GM23338 (cell line): ENCODE data around the gene LPCAT4. TPM values are rescaled to one million over a fixed set of nuclear protein-coding genes. Genes with fewer than 3 reads are reported as not detected.

Experiments used
- ATAC-seq: fragments of 200-7000 bp; cut with Tn5 transposase; 3 replicates; pipeline ENCODE4 v1.9.1; 2020
- DNase-seq: peaks from one replicate; pipeline ENCODE4 v3.0.0-alpha.2; 2015; ENCODE audit warnings: low spot score
- H2AFZ ChIP-seq: fragments of 200-600 bp; sonication (generic); 2 replicates; pipeline ENCODE4 v1.8.0; 2016; ENCODE audit warnings: antibody characterized with exemption, mild to moderate bottlenecking, moderate library complexity
- H3F3A ChIP-seq: fragments of 200-600 bp; sonication (generic); replicated peaks from 2 replicates; pipeline ENCODE4 v1.8.0; 2017; ENCODE audit warnings: antibody characterized with exemption, mixed run types, low read depth
- H3K27ac ChIP-seq: fragments of 200-600 bp; sonication (generic); 2 replicates; pipeline ENCODE4 v1.6.1; 2016; ENCODE audit warnings: low read depth
- H3K27me3 ChIP-seq: fragments of 200-600 bp; sonication (generic); 2 replicates; pipeline ENCODE4 v1.8.0; 2016; ENCODE audit warnings: mild to moderate bottlenecking, mixed run types, moderate library complexity; ENCODE audit not compliant: insufficient read depth
- H3K36me3 ChIP-seq: fragments of 200-600 bp; sonication (generic); 2 replicates; pipeline ENCODE4 v1.8.0; 2016; ENCODE audit warnings: mild to moderate bottlenecking; ENCODE audit not compliant: insufficient read depth
- H3K4me1 ChIP-seq: fragments of 200-600 bp; sonication (generic); 2 replicates; pipeline ENCODE4 v1.8.0; 2016; ENCODE audit warnings: mild to moderate bottlenecking, moderate library complexity; ENCODE audit not compliant: insufficient read depth
- H3K4me2 ChIP-seq: fragments of 200-600 bp; sonication (generic); 2 replicates; pipeline ENCODE4 v1.7.1; 2017; ENCODE audit warnings: mixed run types
- H3K4me3 ChIP-seq: fragments of 200-600 bp; sonication (generic); 2 replicates; pipeline ENCODE4 v1.6.1; 2016; ENCODE audit warnings: mixed run types
- H3K79me2 ChIP-seq: fragments of 200-600 bp; sonication (generic); replicated peaks from 2 replicates; pipeline ENCODE4 v1.8.0; 2017; ENCODE audit warnings: mild to moderate bottlenecking; ENCODE audit not compliant: insufficient read depth
- H3K9me2 ChIP-seq: fragments of 200-600 bp; sonication (generic); 2 replicates; pipeline ENCODE4 v1.8.0; 2017; ENCODE audit not compliant: insufficient read depth
- H4K20me1 ChIP-seq: fragments of 200-600 bp; sonication (generic); replicated peaks from 2 replicates; pipeline ENCODE4 v1.8.0; 2017; ENCODE audit warnings: mild to moderate bottlenecking; ENCODE audit not compliant: insufficient read depth
- H3K27ac Mint-ChIP-seq: 2 replicates; pipeline ENCODE4 v1.8.0; 2020; ENCODE audit warnings: inconsistent platforms, mild to moderate bottlenecking, moderate library complexity, mixed read lengths
- H3K27me3 Mint-ChIP-seq: 3 replicates; pipeline ENCODE4 v1.8.0; 2022; ENCODE audit warnings: low read depth, mild to moderate bottlenecking, moderate library complexity, mixed read lengths, inconsistent platforms; ENCODE audit not compliant: insufficient read depth, poor library complexity
- H3K36me3 Mint-ChIP-seq: 3 replicates; pipeline ENCODE4 v1.8.0; 2021; ENCODE audit warnings: low read depth, mild to moderate bottlenecking, inconsistent platforms, moderate library complexity, mixed read lengths
- H3K4me1 Mint-ChIP-seq: 3 replicates; pipeline ENCODE4 v1.8.0; 2020; ENCODE audit warnings: mild to moderate bottlenecking, inconsistent platforms, mixed read lengths
- H3K4me3 Mint-ChIP-seq: 3 replicates; pipeline ENCODE4 v1.8.0; 2021; ENCODE audit warnings: moderate library complexity, mild to moderate bottlenecking, inconsistent platforms, mixed read lengths
- H3K9me3 Mint-ChIP-seq: 3 replicates; pipeline ENCODE4 v1.8.0; 2020; ENCODE audit warnings: moderate library complexity, mild to moderate bottlenecking, inconsistent platforms, mixed read lengths
- CREB1 ChIP-seq: fragments of 250-450 bp; sonication (Bioruptor Pico); IDR thresholded peaks from 2 replicates; pipeline ENCODE4 v1.5.0; 2020; ENCODE audit warnings: low read depth, mild to moderate bottlenecking, moderate library complexity
- ETS1 ChIP-seq: IDR thresholded peaks from 2 replicates; pipeline ENCODE4 v1.6.1; 2016; ENCODE audit warnings: antibody characterized with exemption
- EZH2 ChIP-seq: fragments of 200-600 bp; sonication (generic); IDR thresholded peaks from one replicate; pipeline ENCODE4 v1.8.0; 2017; ENCODE audit warnings: antibody characterized with exemption, mild to moderate bottlenecking, low read depth; ENCODE audit not compliant: unreplicated experiment
- EZH2phosphoT487 ChIP-seq: fragments of 200-600 bp; sonication (generic); IDR thresholded peaks from one replicate; pipeline ENCODE4 v1.8.1; 2018; ENCODE audit warnings: antibody characterized with exemption; ENCODE audit not compliant: unreplicated experiment
- JUNB ChIP-seq: IDR thresholded peaks from one replicate; pipeline ENCODE4 v1.6.1; 2016; ENCODE audit warnings: antibody characterized with exemption; ENCODE audit not compliant: unreplicated experiment
- NANOG ChIP-seq: IDR thresholded peaks from 2 replicates; pipeline ENCODE4 v1.6.1; 2016; ENCODE audit warnings: antibody characterized with exemption, borderline replicate concordance
- POLR2AphosphoS5 ChIP-seq: IDR thresholded peaks from 2 replicates; pipeline ENCODE4 v1.6.1; 2016; ENCODE audit warnings: antibody characterized with exemption, low read depth
- STAT1 ChIP-seq: IDR thresholded peaks from one replicate; pipeline ENCODE4 v1.6.1; 2016; ENCODE audit warnings: antibody characterized with exemption; ENCODE audit not compliant: unreplicated experiment
- ZNF114 ChIP-seq: fragments of 250-450 bp; sonication (Bioruptor Pico); IDR thresholded peaks from 2 replicates; pipeline ENCODE4 v1.5.0; 2020; ENCODE audit warnings: mild to moderate bottlenecking, moderate library complexity
- ZNF331 ChIP-seq: fragments of 250-450 bp; sonication (Bioruptor Pico); IDR thresholded peaks from 2 replicates; pipeline ENCODE4 v1.5.0; 2020; ENCODE audit warnings: low read depth, mild to moderate bottlenecking, moderate library complexity
- ZNF462 ChIP-seq: fragments of 250-450 bp; sonication (Bioruptor Pico); IDR thresholded peaks from 2 replicates; pipeline ENCODE4 v1.5.0; 2020; ENCODE audit warnings: mild to moderate bottlenecking, moderate library complexity
- polyA plus RNA-seq: library from polyadenylated mRNA; unstranded; fragments of >200 nt; fragmentation: Nextera tagmentation; extraction: Ambion mirVana; gene quantifications from 2 replicates; pipeline ENCODE4 v1.2.1, GENCODE V29; 2016
- total RNA-seq: library from RNA; depleted of rRNA; stranded (reverse); fragments of >200 nt; shearing (Covaris generic); gene quantifications from 2 replicates; pipeline ENCODE4 v1.2.3, GENCODE V29; 2014
- TF ChIP-seq, protein P1 (sequence below): IDR thresholded peaks from one replicate; pipeline ENCODE4 v1.6.1; 2018; ENCODE audit warnings: antibody characterized with exemption; ENCODE audit not compliant: unreplicated experiment

Gene LPCAT4
- total and polyA plus RNA-seq, 2 experiments from 2014 or later, result 36.8 to 49.1 TPM

DNA sequence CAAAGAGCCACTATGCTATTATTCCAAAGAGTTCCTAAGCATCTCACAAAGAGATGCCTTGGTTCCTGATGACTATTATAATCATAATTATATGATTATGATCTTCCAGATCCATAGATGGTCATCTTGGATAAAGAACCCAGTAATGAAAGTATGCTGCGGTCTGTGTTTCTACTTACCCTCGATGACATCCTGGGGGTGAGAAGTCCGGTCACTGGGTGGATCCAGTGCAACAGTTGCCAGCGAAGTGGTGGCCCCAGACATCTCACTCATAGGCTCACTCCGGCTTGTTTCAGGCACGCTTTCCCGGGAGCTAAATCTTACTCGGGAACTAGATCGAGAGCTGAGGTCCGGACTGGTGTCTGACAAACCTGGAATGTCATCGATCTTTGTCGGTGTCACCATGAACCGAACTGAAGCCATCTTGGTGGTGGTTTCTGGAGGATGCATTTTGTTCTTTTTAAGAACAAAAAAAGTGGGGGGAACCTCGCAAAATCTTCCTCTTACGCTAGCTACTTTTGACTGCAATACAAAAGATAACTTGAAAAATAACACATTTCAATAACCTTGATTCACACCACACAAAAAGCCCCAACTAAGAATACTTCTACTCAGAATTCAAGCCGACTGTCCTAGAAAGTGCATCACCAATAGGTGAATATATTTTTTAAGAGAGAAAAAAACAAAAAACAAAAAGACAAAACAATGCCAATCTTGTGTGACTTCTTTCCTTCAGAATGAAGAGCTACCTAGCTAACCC, 30.6 kb downstream of the LPCAT4 start:
- Histone ChIP-seq H3K79me2 (peaks cover 10% of the 10 kb centered on the region), H3K4me2 (peak overlapping the region; percentile 91), H3K4me1 (peaks cover 13% of the 10 kb centered on the region), H3F3A (no peaks in the 10 kb centered on the region), H4K20me1 (peaks cover 8% of the 10 kb centered on the region), H3K27me3 (no peaks in the 10 kb centered on the region), H3K9me2 (no peaks in the 10 kb centered on the region), H3K27ac (0 out of 2 replicates have a peak overlapping the region, but pooled peaks have one; percentile 81), H2AFZ (peak overlapping the region; percentile 99; the same call in 1 of the 2 replicates), H3K4me3 (peak overlapping the region; percentile 97), H3K36me3 (peaks cover 1% of the 10 kb centered on the region; the same call in 1 of the 2 replicates)
- H3K4me1 Mint-ChIP-seq, result peaks cover 12% of the 10 kb centered on the region
- H3K9me3 Mint-ChIP-seq, result no peaks in the 10 kb centered on the region; the same call in 2 of the 3 replicates
- DNase-seq (no peak), ATAC-seq (no peak)
- H3K36me3 Mint-ChIP-seq, result peaks cover 20% of the 10 kb centered on the region
- H3K27me3 Mint-ChIP-seq, result peaks cover 3% of the 10 kb centered on the region
- no peak overlapping the region for H3K27ac Mint-ChIP-seq
- TF ChIP-seq JUNB (no peak), CREB1 (no peak), ZNF462 (CRISPR knock-in tag) (no peak), POLR2AphosphoS5 (no peak), EZH2phosphoT487 (no peak), ETS1 (no peak), NANOG (no peak), ZNF331 (CRISPR knock-in tag) (no peak), EZH2 (no peak), ZNF114 (CRISPR knock-in tag) (no peak), STAT1 (no peak)
- TF ChIP-seq, protein P1, sequence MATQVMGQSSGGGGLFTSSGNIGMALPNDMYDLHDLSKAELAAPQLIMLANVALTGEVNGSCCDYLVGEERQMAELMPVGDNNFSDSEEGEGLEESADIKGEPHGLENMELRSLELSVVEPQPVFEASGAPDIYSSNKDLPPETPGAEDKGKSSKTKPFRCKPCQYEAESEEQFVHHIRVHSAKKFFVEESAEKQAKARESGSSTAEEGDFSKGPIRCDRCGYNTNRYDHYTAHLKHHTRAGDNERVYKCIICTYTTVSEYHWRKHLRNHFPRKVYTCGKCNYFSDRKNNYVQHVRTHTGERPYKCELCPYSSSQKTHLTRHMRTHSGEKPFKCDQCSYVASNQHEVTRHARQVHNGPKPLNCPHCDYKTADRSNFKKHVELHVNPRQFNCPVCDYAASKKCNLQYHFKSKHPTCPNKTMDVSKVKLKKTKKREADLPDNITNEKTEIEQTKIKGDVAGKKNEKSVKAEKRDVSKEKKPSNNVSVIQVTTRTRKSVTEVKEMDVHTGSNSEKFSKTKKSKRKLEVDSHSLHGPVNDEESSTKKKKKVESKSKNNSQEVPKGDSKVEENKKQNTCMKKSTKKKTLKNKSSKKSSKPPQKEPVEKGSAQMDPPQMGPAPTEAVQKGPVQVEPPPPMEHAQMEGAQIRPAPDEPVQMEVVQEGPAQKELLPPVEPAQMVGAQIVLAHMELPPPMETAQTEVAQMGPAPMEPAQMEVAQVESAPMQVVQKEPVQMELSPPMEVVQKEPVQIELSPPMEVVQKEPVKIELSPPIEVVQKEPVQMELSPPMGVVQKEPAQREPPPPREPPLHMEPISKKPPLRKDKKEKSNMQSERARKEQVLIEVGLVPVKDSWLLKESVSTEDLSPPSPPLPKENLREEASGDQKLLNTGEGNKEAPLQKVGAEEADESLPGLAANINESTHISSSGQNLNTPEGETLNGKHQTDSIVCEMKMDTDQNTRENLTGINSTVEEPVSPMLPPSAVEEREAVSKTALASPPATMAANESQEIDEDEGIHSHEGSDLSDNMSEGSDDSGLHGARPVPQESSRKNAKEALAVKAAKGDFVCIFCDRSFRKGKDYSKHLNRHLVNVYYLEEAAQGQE, result no peak
- H3K4me3 Mint-ChIP-seq, result peak overlapping the region; percentile 94
